Measurements from ENCODE around the gene KBTBD4.
A peak's percentile ranks its signal among the peaks of the same experiment; 100 is the strongest.
"Not testable (repeated sequence)": the region's sequence is repeated elsewhere in the genome, so short reads cannot be mapped to it uniquely, and the experiment has no call there.

KBTBD4 gene

DNA sequence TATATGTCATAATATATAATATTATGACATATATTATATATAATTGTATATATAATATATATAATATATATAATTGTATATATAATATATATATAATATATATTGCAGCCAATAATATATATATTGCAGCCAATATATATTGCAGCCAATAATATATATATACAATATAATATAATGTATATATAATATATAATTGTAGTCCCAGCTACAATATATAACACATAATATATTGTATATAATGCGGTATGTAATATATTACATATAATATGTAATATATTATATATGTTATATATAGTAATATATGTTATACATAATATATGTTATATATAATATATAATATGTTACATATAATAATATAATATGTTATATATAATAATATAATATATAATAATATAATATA, 20.1 kb downstream of the KBTBD4 start:
- DNase-seq: no peak

GRCh38 chr11:47557004-47557403, 21.8 kb downstream of the KBTBD4 start:
- not testable (repeated sequence) for DNase-seq

GRCh38 chr11:47553406-47553743, 25.4 kb downstream of the KBTBD4 start:
- no peak for DNase-seq

GRCh38 chr11:47552566-47553405, 26.0 kb downstream of the KBTBD4 start, which contains the start of gene CELF1:
Gene CELF1, minus strand, starts transcription at chr11:47553132. Its CDS starts 53,609 bp downstream, at chr11:47499523.
- DNase-seq: peak; percentile 96

- DNase-seq: peak; percentile 70
Observed at GRCh38 chr11:47552056-47552565, 26.7 kb downstream of the KBTBD4 start.

DNA sequence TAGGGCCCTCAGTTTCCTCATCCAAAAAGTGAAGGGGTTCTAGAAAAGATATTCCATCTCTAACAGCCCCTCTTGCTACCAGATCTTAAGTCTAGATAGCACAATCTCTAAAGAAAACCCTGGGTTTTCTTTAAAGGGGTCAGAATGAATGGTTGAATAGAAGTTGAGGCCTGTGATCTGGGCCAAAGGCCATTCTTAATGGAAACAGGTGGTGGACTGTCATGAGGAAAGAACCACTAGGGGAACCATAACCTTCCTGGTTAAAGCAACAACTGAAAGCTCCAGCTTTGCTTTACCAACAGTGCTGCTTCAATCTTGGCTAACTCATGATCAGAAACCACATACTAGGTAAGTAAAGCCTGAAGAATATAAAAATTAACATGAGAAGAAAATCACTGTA, 27.7 kb downstream of the KBTBD4 start:
- peak; percentile 71 for DNase-seq

- DNase-seq: no peak
Observed at GRCh38 chr11:47550288-47551047, 28.3 kb downstream of the KBTBD4 start.

DNA sequence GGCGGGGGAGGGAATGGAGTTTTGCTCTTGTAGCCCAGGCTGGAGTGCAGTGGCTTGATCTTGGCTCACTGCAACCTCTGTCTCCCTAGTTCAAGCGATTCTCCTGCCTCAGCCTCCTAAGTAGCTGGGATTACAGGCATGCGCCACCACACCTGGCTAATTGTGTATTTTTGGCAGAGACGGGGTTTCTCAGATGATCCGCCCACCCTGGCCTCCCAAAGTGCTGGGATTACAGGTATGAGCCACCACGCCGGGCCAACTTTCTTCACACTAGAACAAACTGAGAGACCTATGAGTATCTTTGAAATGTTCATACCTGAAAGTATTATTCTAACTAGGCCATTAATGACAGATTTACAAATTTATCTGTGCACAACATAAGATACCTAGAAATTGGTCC, 32.5 kb downstream of the KBTBD4 start:
- DNase-seq: not testable (repeated sequence)

- DNase-seq: no peak
Observed at GRCh38 chr11:47545298-47545697, 33.5 kb downstream of the KBTBD4 start.

DNA sequence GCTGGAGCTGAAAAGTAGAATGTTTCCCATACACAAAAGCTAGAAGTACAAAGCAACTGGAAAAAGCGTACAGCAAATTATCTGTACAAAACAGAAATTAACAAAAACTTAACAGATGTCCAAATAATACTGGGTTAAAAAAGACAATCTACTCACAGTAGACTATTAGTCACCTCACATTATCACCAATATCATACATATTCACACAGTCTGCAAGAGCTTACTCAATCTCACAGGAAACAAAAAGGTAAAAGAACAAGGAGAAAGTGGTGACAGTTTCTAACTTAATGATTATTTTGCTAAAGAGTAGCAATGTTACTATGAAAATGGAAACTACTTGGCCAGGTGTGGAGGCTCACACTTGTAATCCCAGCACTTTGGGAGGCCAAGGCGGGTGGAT, 37.7 kb downstream of the KBTBD4 start:
- DNase-seq: no peak

GRCh38 chr11:47539681-47540039, 39.1 kb downstream of the KBTBD4 start:
- no peak for DNase-seq

DNA sequence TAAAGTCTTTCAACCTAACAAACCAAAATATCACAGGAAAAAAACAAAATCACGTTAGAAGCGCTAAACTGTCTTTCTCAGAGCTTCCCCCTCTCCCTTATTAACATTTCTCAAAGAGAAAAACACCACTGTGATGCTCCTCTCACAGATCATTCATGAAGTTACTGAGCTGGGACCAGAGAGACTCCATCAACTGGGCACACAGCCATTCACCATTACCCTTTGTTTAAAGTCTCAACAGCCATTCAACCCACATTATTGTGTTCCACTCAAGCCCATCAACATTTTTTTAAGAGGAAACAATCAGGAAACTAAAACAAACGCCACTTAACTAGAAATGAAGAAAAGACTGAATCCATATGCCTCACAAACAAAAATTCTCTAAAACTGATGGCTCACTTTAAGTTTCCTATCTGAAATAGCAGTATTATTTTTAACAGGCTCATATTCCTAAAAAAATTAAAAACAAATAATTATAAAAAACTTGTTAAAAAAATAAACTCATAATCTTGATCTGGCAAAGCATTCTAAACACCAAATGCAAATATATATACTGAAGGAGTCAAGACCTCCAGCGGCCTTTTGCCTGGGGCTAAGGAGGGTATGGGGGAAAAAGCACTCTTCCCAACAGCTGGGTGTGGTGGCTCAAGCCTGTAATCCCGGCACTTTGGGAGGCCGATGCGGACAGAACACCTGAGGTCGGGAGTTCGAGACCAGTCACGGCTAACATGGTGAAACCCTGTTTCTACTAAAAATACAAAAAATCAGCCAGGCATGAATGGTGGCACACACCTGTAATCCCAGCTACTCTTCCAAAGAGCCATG, 39.8 kb downstream of the KBTBD4 start:
- no peak for DNase-seq

DNA sequence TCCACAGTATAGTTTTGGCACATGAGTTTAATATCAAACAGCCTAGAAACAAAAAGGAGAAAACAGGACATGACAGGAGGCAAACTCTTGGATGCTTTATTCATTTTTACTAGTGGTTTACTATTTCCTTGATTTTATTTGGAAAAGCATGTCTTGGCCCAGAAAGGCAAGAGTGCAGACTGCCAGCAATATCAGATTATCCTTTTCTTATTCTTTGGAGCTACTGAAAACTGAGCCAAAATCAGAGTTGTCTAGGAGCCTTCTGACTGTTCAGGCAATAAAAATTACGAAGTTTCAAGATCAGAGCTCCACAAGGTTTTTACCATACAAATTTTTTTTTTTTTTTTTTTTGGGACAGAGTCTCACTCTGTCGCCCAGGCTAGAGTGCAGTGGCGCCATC, 41.9 kb downstream of the KBTBD4 start:
- no peak for DNase-seq

DNA sequence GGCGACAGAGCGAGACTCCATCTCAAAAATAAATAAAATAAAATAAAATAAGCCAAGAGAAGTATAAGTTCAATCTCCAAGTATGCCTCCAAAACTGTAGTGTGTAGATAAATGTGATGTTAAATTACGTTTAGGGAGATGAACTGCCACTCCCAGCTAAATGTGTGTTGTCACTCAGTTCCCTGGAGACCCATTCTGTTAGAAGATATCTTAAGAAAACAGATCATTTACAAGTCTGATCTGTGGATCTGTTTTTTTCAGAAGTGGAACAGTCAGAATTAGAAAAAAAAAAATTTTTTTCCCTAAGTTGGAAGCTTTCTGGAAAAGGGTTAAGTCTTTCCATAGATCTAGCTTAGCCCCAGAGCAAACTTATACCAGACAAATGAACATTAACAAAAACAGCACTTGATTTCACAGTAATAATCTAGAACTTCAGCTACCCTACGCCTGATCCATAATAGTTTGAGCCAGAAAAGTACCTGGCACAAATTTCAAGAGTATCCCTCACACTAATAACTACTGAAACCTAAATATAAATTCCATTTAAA, 44.0 kb downstream of the KBTBD4 start:
- DNase-seq: no peak

DNA sequence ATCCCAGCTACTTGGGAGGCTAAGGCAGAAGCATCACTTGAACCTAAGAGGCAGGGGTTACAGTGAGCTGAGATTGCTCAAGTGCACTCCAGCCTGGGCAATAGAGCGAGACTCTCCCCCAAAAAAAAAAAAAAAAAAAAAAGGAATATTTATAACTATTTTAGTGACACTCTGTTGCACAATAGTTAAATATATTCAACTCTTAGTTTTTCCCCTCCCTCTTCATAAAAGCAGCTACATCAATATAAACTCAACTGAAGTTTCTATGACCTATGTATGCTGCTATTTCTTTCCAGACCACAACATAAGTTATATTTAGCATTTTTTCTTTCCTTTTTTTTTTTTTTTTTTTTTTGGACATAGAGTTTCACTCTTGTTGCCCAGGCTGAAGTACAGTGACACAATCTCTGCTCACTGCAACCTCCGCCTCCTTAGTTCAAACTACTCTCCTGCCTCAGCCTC, 45.0 kb downstream of the KBTBD4 start:
- DNase-seq: no peak

GRCh38 chr11:47532597-47533213, 46.1 kb downstream of the KBTBD4 start:
- DNase-seq: no peak

- DNase-seq: no peak
Observed at GRCh38 chr11:47531666-47532065, 47.1 kb downstream of the KBTBD4 start.

DNA sequence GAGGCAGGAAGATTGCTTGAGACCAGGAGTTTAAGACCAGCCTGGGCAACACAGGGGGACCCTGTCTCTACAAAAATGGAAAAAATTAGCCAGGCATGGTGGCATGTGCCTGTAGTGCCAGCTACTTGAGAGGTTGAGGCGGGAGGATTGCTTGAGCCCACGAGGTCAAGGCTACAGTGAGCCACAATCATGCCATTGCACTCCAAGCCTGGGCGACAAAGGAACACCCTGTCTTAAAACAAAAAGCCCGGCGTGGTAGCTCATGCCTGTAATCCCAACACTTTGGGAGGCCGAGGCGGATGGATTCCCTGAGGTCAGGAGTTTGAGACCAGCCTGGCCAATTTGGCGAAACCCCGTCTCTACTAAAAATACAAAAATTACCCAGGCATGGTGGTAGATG, 48.0 kb downstream of the KBTBD4 start:
- DNase-seq: not testable (repeated sequence)

DNA sequence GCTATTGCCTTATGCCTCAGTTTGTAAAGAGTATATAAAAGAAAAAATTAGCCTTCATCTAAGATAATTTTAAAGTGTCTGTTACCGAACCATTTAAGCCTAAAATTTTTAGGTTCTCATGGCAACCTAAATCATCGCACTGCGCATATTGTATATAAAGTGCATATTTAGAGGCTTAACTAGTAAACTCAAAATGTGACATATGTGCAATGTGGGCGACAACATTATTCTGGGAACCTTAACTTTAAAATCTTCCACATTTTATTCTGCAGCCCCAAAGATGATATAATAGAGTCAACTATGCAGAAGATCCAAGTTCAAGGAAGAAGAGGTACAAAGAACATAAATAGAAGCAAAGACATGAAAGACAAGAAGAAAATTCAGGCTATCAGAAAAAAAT, 48.8 kb downstream of the KBTBD4 start:
- DNase-seq: no peak

- DNase-seq: no peak
Observed at GRCh38 chr11:47527186-47527585, 51.6 kb downstream of the KBTBD4 start.

- not testable (repeated sequence) for DNase-seq
Observed at GRCh38 chr11:47526032-47526431, 52.7 kb downstream of the KBTBD4 start.

GRCh38 chr11:47524291-47524874, 54.4 kb downstream of the KBTBD4 start:
- DNase-seq: no peak
